GM21515 (cell line): ENCODE results near the gene C12orf56.

Experiments
- ATAC-seq: cut with Tn5 transposase; IDR thresholded peaks from one replicate; pipeline ENCODE4 v1.9.1; 2021; ENCODE audit not compliant: unreplicated experiment

C12orf56 gene

GRCh38 chr12:64390275-64390851, at the start of gene C12orf56:
Gene C12orf56, minus strand, starts transcription at chr12:64390758. Its CDS starts 193 bp downstream, at chr12:64390565.
- ATAC-seq: no peak

- no peak for ATAC-seq
Measured at GRCh38 chr12:64440100-64440499, 49.5 kb upstream of the C12orf56 start.

DNA sequence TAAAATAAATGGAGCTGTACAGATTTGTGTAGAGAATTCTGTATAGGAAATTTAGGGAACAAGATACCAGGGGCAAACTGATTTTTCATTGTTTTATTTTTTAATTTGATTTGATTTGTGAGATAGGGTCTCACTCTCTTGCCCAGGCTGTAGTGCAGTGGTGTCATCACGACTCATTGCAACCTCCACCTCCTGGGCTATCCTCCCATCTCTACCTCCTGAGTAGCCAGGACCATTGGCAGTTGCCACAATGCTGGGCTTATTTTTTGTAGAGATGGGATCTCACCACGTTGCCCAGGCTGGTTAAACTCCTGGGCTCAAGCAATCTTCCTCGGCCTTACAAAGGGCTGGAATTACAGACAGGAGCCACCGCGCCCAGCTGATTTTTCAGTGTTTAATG, 43.4 kb upstream of the C12orf56 start:
- no peak for ATAC-seq

GRCh38 chr12:64431791-64432190, 41.2 kb upstream of the C12orf56 start:
- no peak for ATAC-seq

DNA sequence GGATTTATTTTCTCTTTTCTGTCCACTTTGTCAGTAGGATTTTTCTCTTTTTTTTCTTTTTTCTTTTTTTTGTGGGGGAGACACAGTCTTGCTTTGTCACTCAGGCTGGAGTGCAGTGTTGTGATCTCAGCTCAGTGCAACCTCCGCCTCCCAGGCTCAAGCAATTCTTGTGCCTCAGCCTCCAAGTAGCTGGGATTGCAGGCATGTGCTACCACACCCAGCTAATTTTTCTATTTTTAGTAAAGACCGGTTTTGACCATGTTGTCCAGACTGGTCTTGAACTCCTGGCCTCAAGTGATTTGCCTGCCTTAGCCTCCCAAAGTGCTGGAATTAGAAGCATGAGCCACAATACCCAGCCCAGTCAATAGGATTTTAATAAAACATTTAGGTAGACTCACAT, 40.3 kb upstream of the C12orf56 start:
- ATAC-seq: no peak

DNA sequence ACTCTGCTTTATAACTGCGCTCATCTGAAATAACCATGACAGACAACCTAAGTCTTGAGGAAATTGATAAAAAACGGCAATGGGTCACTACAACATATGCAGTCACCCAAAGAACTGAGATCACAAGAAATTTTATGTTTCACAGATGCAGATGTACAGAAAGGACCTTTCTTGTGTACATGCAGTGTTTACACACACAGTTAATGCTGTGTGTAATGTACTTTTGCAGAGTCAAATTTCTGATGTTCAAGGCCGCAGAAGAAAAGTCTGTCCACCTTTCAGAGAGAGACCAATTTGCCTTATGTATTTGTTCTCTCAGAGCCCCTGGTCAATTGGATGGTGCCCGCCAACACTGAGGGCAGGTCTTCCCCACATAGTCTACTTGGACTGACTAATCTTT, 38.4 kb upstream of the C12orf56 start:
- no peak for ATAC-seq

DNA sequence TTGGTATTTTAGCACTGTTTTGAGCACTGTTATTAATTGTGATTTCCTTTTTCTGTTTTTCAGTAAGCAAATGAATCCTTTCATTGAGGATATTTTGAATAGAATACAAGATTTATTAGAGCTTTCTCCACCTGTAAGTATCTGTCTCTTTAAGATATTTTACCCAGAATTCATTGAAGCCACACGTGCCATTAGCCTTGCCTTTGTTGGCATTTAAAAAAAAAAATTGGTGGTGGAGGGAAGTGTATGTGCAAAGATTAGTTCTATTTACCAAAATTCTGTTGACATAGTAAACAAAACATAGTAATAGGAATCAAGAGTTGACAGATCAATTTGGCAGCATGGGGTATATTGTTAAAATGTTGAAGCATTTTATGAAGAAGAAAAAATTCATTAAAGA, 37.4 kb upstream of the C12orf56 start:
- ATAC-seq: no peak

DNA sequence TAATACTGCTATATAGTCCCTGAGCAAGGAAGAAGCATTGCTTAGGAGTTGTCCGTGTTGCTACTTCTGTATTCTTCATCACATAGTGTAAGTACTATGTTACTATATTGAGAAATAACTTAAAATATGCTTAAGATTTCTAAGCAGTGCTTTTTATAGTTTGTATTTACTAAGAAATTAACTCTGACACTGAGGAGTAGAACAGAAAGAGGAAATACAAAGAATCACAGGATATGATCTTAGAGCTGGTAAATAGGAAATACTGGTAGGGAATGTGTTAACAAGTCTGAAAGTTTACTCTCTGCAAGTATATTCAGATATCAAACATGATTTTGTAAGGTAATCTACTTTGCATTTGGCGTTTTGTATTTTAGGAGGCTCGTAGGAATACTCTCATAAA, 29.1 kb upstream of the C12orf56 start:
- no peak for ATAC-seq

DNA sequence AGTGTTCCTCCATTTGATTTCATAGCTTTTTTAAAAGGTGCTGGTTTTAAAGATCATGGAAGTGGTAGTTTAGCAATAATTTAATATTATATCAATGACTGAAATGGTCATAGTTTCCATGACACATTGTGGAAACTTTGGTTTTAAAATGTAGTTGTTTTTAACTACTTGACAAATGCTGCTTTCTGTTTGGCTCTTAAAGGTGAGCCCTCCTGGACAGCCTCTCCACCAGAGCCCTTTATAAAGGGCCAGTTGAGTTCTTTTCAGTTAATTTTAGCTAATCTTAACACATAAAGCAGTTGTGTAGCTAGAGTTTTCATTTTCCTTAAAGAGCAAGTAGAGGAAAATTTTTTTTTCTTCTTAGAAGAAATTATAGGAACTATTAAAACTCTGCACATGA, 27.7 kb upstream of the C12orf56 start:
- no peak for ATAC-seq

- no peak for ATAC-seq
Measured at GRCh38 chr12:64413884-64414283, 23.3 kb upstream of the C12orf56 start.

- no peak for ATAC-seq
Measured at GRCh38 chr12:64412459-64412858, 21.9 kb upstream of the C12orf56 start.

- no peak for ATAC-seq
Measured at GRCh38 chr12:64411427-64411826, 20.9 kb upstream of the C12orf56 start.

- ATAC-seq: no peak
Measured at GRCh38 chr12:64407342-64408223, 17.0 kb upstream of the C12orf56 start.

DNA sequence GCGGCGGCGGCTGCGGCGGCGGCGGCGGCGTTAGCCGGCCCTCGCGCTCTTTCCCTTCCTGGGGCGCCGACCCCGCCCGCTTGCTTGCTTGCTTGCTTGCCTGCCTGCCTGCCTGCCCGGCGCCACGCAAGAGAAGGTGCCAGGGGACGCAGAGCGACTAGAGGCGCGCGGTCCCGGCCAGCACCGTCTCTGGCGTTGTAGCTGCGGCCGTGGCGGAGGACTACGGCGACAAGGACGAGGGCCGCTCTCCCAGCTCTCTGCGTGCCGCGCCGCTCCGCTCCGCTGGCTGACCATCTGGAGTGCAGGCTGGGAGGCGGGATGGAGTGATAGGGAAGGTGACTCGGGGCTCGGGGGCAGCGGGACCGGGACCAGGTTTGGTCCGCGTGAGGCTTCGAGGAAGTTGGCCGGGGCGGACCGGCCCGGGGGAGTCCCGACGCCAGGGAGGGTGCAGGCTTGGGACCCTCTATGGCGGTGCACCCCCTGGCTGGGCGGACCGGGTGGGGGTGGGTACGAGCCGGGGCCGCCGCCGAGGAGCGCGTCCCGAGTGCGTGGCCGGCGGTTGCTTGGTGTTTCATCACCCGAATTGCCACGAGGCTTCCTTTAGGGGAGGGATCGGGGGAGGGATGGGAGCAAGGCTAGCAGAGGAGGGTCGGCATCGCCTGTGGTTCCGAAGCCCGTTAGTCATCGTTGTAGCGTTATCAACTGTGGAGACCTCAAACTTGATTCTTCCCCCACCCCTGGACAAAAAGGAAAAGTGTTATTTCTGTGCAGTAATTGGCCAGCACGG, 14.1 kb upstream of the C12orf56 start:
- peak; percentile 37 for ATAC-seq

DNA sequence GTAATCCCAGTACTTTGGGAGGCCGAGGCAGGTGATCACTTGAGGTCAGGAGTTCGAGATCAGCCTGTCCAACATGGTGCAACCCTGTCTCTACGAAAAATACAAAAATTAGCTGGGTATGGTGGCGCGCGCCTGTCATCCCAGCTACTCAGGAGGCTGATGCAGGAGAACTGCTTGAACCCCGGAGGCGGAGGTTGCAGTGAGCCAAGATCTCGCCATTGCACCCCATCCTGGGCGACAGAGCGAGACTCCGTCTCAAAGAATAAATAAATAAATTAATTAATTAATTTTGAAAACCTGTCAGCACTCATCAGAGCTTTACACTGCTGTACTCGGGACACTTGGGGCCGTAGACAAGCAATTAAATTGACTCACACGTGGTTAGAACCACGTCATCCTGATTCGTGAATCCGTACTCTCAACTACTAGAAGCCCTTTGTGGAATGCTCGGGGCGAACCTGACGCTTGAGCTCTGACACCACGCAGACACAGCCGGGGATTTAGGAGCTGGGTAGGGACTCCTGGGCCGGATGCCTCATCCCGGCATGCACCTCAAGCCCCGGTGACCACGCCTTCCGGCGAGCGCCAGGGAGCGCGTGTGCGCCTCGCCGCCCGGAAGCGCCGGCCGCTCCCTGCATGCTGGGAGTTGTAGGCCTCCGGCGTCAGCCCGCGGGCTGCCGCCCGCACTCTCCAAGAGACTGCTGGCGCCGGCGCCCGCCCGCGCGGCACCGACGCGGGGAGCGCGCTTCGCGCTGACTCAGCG, 13.3 kb upstream of the C12orf56 start, which contains the start of gene XPOT:
TSS of gene XPOT (plus strand) at position 686 of the 763 bp plus-strand sequence. CDS start 5,644 bp downstream, outside the sequence.
- ATAC-seq: peak; percentile 95

GRCh38 chr12:64402181-64402580, 11.6 kb upstream of the C12orf56 start:
- ATAC-seq: no peak

GRCh38 chr12:64400041-64400440, 9.5 kb upstream of the C12orf56 start:
- ATAC-seq: no peak

DNA sequence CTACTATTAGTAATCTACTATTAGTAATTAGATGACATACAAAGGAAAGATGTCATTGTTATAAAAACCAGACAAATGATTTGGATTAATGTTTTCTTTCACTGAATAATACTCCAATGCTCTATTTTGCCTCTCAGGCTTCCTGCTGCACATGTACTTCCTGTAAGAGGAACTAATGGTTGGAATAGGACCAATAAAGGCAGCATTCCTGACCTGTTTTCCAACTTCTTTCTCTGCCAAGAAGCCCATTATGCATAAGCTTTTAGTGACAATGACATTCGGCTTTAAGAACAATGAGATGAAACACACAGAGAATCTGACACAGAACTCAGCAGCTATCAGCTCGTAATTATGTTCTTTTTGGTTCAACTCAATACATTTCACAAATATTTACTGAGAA, 5.2 kb upstream of the C12orf56 start:
- no peak for ATAC-seq

DNA sequence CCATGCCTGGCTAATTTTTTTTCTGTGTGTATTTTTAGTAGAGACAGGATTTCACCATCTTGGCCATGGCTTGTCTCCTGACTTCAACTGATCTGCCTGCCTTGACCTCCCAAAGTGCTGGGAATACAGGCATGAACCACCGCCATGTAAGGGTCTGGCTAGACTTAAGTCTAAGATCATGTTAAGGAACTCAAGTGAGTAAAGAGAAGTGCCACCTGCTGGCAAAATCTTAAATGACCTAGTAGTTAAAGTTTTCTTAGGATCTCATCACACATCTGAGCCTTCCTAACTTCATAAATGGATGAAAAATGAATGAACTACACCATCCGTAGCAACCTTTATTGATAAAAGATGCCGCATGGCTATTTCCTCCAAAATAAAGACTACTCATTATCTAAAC, 1.7 kb upstream of the C12orf56 start:
- ATAC-seq: no peak

DNA sequence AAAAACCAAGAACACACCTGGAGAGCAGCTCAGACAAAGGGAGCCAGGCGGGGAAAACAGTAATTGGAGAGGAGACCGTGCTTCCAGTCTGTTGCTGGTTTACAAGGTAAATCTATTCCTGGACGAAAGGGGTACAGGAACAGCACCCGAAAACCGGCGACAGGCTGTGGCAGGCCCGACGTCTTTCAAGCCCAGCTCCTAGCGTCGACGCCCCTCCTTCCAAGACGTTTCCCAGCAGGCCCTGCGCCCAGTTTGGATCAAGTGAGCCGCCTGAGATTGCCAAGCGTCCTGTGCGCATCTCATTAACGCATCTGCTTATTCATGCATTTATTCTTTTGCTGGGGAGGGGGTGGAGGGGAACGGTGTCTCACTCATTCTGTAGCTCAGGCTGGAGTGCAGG, 1.4 kb downstream of the C12orf56 start:
- ATAC-seq: no peak
